HPDE6-E6E7 (cell line): ENCODE measurements around the gene DLL1.
"Not testable (repeated sequence)": the region's sequence is repeated elsewhere in the genome, so short reads cannot be mapped to it uniquely, and the experiment has no call there.

ENCODE experiments used
- DNase-seq: peaks from one replicate; pipeline ENCODE4 v3.0.0; 2011; ENCODE audit warnings: missing footprints; ENCODE audit errors: extremely low spot score

The DLL1 gene

DNA sequence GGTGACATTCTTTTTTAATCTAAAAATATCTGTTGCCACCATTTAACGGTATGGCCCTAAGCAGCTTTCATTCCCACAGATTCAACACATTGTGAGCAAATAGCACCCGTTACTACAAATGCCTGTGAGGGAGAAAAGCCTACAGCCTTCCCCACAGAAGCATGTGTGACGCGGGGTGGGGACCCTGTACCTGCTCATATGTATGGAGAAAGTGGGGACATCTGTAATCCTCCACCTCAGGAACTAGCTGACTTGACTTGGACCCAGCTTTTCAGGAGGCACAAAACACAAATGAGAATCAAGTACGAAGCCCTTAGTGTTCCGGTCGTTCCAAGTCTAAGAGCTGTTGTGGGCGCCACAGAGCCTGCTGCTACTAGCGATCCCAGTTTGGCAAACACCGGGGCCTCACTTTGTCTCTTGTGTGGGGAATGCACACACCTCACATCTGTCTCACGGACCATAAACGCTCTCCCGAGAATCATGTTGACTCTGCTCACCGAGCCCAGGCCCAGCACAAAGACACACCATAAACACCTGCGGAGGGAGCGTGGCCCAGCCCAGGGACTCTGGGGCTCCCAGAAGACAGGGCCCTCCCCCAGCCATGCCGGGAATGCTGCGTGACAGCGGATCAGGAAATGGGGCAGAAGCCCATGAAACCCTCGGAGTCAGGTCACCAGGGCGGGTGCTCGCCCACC is 21.6 kb downstream of the DLL1 start:
- no peak for DNase-seq

DNA sequence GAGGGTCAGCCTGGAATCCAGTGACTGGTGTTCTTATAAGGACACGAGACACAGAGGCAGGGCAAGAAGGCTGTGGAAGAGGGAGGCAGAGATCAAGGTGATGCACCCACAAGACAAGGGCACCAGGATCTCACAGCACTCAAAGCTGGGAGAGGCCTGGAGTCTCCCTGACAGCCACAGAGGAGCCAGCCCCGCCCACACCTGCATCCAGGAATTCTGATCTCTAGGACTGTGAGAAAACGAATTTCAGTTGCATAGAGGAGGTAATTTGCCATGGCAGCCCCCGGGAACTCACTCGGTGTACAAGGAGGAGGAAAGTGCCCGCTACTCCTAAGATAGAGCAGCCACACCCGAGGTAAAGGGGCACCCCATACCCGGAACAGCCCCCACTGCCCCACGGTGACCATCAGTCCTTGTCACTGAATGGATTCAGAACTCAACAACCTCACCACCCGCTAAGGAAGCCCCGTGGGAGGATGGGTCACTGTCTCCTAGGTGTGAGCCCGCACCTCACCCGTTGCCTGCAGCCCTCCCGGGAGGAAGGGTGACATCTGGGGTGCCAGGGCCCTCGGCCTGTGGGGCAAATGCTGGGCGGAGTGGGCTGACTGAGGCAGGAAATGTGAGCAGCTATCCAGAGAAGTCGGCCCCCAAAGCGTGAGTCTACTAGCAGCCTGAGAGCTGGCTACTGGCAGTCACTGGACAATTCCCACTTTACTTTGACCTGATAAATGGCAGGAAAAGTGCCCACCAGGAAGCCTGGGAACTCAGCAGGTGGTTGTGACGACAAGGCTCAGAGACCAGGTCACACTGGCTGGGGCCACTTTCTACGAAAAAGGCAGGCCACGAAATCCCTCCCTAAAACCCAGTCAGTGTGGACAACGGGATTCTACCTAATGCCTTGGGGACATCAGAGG is 22.4 kb downstream of the DLL1 start:
- DNase-seq: no peak

DNA sequence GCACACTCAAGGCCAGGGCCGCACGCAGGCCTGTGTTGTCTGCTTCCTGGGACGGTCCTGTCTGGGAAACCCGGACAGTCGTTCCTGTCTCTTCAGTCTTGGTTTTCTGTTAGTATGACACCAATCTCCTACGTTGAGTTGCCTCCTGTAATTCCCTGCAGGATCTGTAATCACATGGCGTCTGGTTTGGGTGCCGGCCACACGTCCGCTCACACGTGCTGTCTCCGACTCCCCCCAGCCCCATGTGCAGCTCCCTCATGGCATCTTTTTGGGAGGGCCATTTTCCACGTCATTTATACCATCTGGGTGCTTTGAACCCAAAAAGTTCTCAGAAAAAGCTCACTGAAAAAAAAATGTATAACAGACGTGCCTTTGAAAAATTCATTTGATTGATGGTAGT is 23.2 kb downstream of the DLL1 start:
- DNase-seq: no peak

DNA sequence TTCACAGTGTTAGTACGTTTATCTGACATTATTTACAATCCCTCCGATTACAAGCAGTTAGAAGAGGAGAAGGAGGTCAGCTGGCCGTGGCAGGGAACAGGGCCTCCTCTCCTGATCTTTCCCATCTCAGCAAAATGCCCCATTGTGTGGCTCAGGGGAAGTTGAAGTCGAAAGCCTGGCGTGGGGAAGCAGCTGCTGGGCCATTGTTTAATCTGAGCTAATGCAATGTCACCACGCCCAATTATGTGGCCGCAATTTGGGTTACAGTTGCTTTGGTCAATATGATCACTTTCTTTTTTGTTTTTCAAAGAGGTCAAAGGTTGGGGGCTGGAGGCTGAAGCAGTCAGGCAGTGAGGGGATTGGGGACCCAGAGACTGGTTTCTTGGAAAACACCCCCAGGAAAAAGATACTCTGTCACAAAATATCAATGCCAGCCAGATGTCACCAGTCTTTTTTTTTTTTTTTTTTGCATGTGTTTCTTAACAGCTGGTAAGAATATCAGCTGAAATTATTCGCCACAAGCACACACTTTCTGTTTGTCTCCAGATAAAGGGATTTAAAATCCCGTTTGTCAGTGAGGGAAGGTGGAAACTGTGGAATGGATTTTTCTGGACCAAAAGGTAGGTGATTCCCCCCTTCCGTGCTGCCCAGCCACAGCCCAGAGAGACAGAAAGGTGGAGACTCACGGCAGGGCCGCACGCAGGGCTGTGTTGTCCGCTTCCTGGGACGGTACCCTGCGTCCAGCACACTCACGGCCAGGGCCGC is 24.6 kb downstream of the DLL1 start:
- no peak for DNase-seq

DNA sequence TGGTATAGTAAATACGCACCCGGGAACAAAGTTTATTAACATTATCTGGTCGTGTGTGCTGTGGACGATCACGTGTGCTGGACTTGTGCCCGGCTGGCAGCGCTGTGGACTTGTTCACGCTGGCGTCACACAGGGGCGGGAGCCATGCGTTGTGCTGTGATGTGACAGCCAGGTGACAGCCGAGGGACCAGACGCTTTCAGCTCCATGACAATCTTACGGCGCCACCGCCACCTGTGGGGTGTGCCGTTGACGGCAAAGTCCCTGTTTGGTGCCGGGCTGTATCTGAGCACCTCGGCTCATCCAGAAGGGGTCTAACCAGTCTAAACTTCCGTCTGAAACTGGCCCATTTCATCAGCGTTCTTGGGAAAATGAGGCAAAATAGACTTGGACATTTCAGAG is 25.2 kb downstream of the DLL1 start:
- no peak for DNase-seq

DNA sequence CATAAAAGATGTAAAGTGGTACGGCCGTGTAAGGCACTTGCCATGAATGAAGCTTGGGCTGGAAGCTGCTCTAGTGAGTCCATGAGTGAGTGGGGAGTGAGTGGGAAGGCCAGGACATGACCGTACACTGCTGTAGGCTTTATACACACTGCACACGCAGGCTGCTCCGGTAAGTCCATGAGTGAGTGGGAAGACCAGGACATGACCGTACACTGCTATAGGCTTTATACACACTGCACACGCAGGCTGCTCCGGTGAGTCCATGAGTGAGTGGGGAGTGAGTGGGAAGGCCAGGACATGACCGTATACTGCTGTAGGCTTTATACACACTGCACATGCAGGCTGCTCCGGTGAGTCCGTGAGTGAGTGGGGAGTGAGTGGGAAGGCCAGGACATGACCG is 26.2 kb downstream of the DLL1 start:
- DNase-seq: not testable (repeated sequence)

DNA sequence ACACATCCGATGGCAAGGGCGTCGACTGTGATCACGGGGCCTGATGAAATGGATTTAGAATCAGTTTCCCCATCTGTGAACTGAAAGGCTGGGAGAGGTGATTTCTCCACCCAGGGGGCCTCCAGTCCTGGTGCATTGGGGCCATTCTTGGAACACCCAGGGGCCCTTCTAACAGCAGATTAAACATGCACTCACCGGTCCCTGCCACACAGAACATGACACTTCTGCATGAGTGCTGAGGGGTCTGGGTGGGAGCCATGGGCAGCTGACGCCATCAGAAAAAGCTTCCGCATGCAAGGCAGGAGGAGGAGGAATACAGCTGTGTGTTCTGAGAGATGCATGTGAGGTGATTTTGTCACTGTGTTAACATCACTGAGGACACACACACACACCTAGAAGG is 26.8 kb downstream of the DLL1 start:
- DNase-seq: no peak

DNA sequence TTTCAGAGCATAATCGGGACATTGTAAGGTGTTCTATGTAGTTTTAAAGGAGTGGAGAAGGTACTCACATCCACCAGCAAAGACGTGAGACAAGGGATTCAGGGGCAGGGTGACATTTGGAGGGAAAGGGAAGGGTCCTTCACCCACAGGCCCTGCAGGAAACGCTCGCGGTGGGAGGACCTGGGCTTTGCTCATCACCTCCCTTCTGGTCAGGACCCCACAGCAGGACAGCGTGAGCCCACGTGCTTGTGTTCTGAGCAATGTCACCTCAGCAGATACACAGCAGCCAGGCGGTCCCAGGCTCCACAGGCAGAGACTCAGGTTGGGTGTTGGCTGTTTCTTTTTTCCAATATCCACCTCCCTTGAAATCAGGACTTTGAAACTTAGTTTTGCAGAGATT is 27.5 kb downstream of the DLL1 start:
- DNase-seq: no peak

DNA sequence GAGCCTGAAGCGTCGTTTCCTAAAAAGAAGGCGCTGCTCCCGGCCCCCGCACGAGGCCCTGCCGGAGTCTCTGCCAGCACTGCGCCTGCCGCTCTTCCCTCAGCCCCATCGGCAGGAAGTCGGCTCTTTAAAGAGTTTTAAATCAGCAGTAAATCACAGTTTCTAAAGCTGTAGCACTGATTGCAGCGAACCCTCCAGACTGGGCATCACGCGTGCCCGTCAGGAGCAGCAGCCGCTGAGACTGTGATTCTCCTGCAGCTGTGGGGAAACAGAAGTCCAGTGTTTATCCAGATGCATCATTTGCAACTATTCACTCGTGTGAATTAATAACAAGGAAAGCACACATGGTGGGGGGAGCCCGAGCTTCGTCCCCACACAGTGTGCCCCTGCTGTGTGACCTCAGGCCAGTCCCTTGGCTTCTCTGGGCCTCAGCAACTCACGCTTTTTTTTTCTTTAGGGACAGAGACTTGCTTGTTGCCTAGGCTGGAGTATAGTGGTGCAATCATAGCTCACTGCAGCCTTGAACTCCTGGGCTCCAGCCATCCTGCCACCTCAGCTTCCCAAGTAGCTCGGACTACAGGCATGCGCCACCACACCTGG is 28.3 kb downstream of the DLL1 start:
- DNase-seq: no peak

DNA sequence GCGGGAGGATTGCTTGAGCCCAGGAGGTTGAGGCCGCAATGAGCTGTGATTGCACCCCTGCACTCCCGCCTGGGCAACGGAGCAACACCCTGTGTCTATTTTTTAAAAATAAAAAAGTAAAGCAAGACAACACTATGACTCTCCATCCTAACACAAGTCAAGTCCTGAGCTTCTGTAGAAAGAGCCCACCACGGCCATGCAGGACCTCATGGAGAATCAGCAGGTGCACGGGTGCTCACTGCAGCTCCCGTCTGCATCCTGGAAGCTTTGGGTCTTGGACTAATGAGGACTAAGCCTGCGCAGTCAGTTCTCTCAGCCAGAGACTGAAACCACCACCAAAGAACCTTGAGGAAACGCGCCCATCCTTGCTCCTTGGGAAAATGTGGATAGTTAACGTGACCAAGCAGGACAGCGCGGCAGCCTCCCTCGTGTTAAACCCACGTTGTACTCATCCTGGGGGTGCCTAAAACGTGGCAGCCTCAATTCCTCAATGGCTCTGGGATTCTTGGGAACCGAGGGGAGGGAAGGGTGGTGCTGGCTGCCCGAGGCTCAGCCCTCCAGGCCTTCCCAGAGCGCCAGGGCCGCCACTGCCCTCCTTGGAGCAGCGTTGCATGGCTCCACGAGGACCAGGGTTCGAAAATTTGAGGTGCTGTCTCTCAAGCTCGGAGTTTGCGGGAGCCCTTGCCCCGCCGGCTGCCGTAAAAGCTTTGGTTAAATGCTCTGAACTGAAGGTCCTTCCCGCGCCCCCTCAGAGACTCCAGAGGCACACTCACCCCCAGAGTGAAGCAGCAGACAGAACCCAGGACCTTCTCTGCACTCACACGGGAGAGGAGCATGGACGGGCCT is 29.0 kb downstream of the DLL1 start:
- DNase-seq: no peak

DNA sequence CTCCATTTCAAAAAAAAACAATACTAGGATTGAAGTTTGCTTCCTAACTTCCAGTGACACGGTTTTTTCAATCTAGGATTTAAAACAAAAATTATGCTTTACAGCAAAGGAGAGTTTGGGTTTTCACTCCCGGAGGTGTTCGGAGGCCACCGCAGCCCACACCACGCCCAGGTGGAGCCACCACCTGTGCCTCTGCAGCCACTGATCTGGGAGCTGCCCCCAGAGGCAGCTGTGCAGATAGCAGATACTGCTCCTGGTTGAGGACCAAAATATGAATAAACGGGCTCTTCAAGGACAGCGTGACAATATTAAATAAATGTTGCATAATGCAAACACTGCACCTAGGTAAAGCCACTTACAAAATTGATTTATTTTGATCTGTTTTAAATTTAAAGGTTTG is 30.2 kb downstream of the DLL1 start:
- no peak for DNase-seq

DNA sequence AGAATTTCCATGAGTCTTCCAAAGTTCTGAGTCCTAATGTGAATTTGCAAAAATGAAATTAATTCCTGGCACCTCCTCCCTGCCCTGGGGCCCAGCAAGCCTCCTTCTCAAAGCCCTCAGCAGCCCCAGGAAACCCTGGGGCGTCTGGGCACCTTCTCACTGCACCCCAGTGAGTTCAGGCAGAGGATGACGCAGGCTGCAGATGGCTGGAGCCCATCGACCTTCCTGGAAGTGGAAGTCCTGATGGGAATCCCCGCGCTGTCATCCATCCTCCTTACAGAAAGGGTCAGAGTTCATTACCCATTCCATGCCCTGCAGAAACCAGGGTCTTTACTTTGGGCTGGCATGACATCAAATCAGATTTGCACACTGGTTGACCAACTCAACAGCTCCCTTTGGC is 31.6 kb downstream of the DLL1 start:
- DNase-seq: no peak

DNA sequence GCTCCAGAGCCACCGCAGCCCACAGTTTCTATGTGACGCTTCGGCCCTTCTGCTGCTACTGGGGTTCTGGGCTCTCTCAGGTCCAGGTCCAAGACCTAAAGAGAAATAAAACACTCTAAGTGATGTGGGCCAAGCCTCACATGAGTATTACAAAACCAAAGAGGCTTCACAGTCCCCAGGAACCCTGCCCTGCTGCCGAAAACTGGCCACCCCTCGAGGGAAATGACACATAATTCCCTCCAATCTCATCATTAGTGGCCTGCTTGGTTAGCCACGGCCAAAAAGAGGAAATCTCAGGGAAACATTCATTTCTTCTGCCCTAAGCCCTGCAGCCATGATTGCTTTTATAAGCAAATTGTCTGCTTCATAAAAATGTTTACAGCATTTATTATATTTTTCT is 32.5 kb downstream of the DLL1 start:
- no peak for DNase-seq

DNA sequence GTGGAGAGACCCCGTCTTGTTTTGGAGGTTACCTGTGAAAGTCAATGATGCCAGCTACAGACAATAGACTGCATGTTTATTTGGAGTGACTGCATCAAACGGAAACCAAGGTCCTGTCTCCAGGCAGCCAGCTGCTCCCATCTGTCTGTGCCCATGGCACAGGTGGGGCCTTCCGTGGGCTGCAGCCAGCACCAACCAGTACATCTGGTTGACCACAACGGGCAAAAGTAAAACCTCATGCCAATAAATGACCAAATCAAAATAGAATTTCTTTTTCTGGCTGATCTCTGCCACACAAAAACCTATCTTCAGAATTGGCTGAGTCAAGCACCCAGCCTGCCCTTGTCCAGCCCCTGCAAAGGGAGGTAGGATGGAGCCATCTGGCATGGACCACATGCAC is 33.5 kb downstream of the DLL1 start:
- DNase-seq: no peak

DNA sequence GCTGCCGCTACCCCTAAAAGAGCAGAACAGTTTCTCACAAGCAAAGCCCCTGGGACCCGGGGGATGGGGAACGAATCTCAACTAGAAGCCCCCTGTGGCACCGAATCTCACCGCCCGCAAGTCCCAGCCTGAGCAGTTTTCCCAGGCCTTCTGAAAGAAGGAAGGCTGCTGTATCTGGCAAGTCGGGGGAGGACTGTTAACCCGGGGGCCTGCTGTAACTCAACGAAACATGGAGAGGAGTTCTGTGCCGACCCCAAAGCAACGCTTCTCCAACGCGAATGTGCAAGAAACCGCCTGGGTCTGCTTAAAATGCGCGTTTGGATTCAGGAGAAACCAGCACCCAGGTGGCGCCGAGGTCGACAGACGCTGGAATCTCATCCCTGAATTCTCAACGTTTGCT is 34.2 kb downstream of the DLL1 start:
- DNase-seq: no peak

DNA sequence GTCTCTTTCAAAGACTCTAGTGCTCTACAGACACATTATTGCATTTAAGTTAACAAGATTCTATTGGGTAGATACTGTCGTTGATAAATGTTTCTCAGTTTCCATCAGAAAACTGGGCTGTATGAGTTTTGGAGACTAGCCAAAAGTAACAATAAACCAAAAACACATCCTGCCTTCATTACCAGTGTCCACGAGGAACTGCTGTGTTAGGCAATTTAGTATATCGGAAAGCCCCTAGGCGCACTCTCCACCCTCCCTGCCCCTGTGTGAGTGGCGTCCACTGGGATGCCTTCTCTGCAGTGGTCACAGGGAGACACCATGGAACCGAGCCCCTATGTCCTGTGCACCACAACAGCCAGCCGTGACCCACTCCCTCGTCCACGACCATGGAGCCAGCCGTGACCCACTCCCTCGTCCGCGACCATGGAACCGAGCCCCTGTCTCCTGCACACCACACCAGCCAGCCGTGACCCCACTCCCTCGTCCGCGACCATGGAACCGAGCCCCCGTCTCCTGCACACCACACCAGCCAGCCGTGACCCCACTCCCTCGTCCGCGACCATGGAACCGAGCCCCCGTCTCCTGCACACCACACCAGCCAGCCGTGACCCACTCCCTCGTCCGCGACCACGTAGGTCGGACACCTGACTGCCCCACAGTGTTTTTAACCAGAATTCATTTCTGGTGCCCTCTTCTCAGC is 35.3 kb downstream of the DLL1 start:
- no peak for DNase-seq

DNA sequence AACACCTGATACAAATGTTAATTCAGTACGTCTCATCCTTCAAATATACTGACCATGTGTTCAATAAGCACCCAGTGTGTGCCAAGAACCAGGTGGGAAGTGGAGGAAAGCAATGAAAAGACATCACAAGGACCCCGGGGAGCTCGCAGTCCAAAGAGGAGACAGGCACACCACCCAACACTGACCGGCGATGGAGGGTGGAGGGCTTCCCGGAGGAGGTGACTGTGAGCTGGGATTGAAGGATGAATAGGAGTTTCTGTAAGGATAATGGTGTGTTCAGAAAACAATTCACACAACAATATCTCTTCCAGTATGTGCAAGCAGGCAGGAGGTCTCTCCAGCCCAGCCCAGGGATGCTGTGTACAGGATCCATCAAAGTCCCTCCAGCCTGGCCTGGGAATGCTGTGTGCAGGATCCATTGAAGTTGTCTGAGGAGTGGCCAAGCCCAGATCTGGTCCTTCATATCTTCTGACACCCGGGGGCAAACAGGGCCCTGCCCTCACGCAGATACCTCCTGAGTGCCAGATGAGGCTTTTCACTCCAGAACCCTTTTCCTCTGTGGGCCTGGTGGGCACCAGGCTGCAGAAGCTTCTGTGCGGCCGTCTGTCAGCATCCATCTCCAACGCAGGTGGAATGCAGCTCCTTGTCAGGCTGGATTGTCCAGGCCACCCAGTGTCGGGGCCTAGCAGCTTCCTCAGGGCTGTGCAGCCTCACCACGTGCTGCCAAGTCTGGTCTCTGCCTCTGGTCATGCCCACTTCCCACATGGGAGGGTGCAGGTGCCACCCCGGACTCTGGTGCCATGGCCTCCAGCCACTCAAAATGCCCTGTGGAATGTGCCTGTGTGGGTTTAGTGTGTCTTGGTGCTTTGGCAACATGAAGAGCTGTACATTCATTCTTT is 36.3 kb downstream of the DLL1 start:
- DNase-seq: no peak

DNA sequence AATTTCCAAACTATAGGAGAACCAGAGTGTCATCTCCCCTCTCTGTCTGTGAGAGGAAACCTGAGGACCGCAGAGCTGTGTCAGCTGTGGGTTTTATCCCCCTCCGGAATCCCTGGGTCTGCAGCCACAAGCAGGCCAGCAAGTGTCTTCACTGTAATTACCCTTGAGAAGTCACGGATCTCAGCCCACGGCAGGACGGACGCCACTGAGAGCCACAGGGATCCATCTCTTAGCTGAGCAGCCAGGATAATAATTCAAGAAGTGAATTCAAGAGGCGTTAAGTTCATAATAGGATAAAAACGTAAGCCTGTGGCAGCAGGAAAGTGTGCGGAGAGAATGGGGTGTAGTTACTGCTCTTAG is 37.0 kb downstream of the DLL1 start:
- no peak for DNase-seq

DNA sequence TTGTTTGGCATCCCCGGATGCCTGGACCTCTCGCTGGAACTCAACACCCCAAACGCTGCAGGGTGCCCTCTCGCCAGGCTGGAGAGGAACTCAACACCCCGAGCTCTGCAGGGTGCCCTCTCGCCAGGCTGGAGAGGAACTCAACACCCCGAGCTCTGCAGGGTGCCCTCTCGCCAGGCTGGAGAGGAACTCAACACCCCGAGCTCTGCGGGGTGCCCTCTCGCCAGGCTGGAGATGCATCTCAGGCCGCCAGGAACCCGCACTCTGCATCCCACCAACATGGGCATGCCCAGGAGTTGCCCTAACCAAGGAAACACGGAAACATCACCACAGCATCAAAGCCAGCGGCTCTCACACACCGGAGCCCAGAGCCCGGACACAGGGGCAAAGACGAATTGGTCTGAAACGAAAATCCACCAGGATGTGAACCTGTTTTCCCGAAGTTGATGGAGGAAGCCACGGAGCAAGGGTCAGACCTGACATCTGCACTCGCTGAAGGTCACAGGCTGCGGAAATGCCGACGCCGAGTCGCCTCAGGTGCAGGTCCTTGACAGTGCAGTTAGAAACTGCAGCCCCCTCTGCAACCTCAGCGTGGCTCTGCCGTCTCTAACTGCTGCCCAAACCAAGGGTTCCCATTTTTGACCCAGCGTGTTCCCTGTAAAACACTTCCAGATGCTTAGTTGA is 37.5 kb downstream of the DLL1 start:
- DNase-seq: no peak
